Ascending aorta (tissue), 2 donors: ENCODE measurements around the gene HSPB6. TPM values are rescaled to one million over a fixed set of nuclear protein-coding genes. Genes with fewer than 3 reads are reported as not detected.

Source experiments
- DNase-seq, 2 donors: peaks; one replicate each; pipeline ENCODE4 v3.0.0-alpha.2; 2019; ENCODE audit warnings: low spot score in 2 of 2
- H3K27ac ChIP-seq, 2 donors: fragments of 200-600 bp; sonication (generic); one replicate each; pipeline ENCODE4 v1.5.1; 2016 to 2017; ENCODE audit warnings: mild to moderate bottlenecking in 1 of 2
- H3K27me3 ChIP-seq: fragments of 200-600 bp; sonication (generic); one replicate; pipeline ENCODE4 v1.5.1; 2017
- H3K36me3 ChIP-seq, 2 donors: fragments of 200-600 bp; sonication (generic); one replicate each; pipeline ENCODE4 v1.5.1; 2016
- H3K4me1 ChIP-seq, 2 donors: fragments of 200-600 bp; sonication (generic); one replicate each; pipeline ENCODE4 v1.5.1; 2016 to 2017; ENCODE audit warnings: mild to moderate bottlenecking in 1 of 2
- H3K4me3 ChIP-seq, 2 donors: fragments of 200-600 bp; sonication (generic); one replicate each; pipeline ENCODE4 v1.5.1; 2016 to 2017; ENCODE audit warnings: mild to moderate bottlenecking in 1 of 2
- H3K9me3 ChIP-seq, 2 donors: fragments of 200-600 bp; sonication (generic); one replicate each; pipeline ENCODE4 v1.5.1; 2016
- intact Hi-C: fragments of 100-400 bp; cut with DNase I; formaldehyde crosslinking; loops from one replicate; pipeline ENCODE4 v1.15.1; 2023
- total RNA-seq: library from RNA; depleted of rRNA; stranded (reverse); fragments of >200 nt; gene quantifications from one replicate; pipeline ENCODE4 v1.1.0, GENCODE V29; 2016
- TF ChIP-seq, protein P1 (sequence below), 3 experiments: fragments of 200-600 bp in 2 of 3; fragments of 450-650 bp in 1 of 3; sonication (generic) in 2 of 3; IDR thresholded peaks; one replicate each; pipeline ENCODE4 v1.5.1; 2016 to 2019; ENCODE audit warnings: antibody characterized with exemption in 3 of 3, mild to moderate bottlenecking in 1 of 3, moderate library complexity in 1 of 3

The HSPB6 gene
- total RNA-seq, 1 donor from 2014 or later: 265 TPM

DNA sequence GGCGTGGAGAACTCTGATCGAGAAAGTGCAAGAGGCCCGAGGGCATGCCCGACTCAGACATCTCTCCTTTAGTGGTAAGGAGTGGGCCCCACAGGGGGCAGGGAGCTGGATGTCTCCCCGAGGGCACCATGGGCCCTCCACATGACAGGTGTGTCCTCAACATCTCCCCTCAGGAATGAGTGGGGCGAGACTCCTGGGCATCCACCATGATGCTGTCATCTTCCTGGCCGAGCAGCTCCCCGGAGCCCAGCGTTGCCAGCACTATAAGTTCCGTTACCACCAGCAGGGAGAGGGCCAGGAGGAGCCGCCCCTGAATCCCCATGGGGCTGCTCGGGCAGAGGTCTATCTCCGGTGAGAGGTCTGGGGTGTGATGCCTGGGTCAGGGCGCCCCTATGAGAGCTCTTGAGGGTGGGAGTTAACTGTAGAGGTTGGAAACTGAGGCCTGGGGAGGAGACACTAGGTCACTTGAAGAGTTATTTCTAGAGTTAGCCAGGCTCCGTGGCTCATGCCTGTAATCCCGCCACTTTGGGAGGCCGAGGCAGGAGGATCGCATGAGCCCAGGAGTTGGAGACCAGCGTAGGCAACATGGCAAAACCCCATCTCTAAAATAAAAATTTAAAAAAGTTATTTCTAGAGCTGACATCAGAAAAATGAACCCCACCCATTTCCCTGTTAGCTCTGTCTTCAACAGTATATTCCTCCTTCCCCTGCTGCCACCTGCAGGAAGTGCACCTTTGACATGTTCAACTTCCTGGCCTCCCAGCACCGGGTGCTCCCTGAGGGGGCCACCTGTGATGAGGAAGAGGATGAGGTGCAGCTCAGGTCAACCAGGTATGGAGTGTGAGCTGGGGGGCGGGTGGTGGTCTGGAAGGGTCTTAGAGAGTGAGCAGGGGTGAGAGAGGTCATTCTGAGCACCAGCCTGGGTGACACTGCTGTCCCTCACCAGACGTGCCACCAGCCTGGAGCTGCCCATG, 19.6 kb downstream of the HSPB6 start:
- intact Hi-C loops: no loop called here
- TF ChIP-seq, protein P1, sequence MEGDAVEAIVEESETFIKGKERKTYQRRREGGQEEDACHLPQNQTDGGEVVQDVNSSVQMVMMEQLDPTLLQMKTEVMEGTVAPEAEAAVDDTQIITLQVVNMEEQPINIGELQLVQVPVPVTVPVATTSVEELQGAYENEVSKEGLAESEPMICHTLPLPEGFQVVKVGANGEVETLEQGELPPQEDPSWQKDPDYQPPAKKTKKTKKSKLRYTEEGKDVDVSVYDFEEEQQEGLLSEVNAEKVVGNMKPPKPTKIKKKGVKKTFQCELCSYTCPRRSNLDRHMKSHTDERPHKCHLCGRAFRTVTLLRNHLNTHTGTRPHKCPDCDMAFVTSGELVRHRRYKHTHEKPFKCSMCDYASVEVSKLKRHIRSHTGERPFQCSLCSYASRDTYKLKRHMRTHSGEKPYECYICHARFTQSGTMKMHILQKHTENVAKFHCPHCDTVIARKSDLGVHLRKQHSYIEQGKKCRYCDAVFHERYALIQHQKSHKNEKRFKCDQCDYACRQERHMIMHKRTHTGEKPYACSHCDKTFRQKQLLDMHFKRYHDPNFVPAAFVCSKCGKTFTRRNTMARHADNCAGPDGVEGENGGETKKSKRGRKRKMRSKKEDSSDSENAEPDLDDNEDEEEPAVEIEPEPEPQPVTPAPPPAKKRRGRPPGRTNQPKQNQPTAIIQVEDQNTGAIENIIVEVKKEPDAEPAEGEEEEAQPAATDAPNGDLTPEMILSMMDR (IDR thresholded peaks at IDR 0.05): no peak
- H3K4me3 ChIP-seq: no peak overlapping the region
- peaks cover 40 to 60% of the 10 kb centered on the region in 2 donors for H3K36me3 ChIP-seq
- H3K9me3 ChIP-seq: no peaks in the 10 kb centered on the region
- no peak overlapping the region for H3K27ac ChIP-seq
- no peak for DNase-seq
- H3K4me1 ChIP-seq: peaks cover 5 to 12% of the 10 kb centered on the region in 2 donors
- H3K27me3 ChIP-seq: no peaks in the 10 kb centered on the region

DNA sequence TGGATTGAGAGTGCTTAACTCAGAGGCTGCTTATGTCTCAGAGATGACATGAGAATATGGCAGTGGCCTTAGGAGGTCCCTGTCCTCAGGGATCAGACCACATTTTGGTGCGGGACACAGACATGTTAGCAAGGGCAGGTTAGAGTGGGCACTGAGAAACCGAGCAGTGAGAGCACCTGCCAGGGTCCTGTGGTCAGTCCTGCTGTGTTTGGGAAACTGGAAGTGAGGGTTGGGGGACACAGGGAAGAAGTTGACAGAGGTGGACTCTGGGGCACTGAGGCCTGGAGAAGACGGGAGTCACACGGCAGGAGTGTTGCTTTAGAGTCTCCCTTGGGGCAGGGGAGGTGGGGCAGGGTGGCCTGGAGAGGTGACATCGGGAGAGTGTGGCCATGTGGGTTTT, 21.9 kb downstream of the HSPB6 start:
- intact Hi-C loops: no loop called here

GRCh38 chr19:35734273-35734672, 22.6 kb downstream of the HSPB6 start:
- Histone ChIP-seq H3K4me3 (no peak overlapping the region), H3K27ac (no peak overlapping the region), H3K27me3 (no peaks in the 10 kb centered on the region), H3K36me3 (peaks cover 70 to 89% of the 10 kb centered on the region in 2 donors), H3K4me1 (no peaks in the 10 kb centered on the region), H3K9me3 (no peaks in the 10 kb centered on the region)
- TF ChIP-seq, protein P1 (IDR thresholded peaks at IDR 0.05): no peak
- no peak for DNase-seq
- intact Hi-C loops: no loop called here

More for the DNA sequence above, 21.9 kb downstream of the HSPB6 start:
- TF ChIP-seq, protein P1 (IDR thresholded peaks at IDR 0.05): no peak
- H3K27me3 ChIP-seq: no peaks in the 10 kb centered on the region
- no peaks in the 10 kb centered on the region for H3K9me3 ChIP-seq
- no peak overlapping the region for H3K27ac ChIP-seq
- DNase-seq: no peak
- no peak overlapping the region for H3K4me3 ChIP-seq
- H3K36me3 ChIP-seq: peaks cover 64 to 83% of the 10 kb centered on the region in 2 donors
- peaks cover 3 to 4% of the 10 kb centered on the region in 2 donors for H3K4me1 ChIP-seq

- Histone ChIP-seq H3K27ac (no peak overlapping the region), H3K9me3 (no peaks in the 10 kb centered on the region), H3K27me3 (no peaks in the 10 kb centered on the region), H3K4me3 (no peak overlapping the region), H3K4me1 (no peaks in the 10 kb centered on the region), H3K36me3 (peaks cover 78 to 94% of the 10 kb centered on the region in 2 donors)
- TF ChIP-seq, protein P1 (IDR thresholded peaks at IDR 0.05): no peak
- intact Hi-C loops: no loop called here
- no peak for DNase-seq
Measured at GRCh38 chr19:35733180-35734125, 23.4 kb downstream of the HSPB6 start.

DNA sequence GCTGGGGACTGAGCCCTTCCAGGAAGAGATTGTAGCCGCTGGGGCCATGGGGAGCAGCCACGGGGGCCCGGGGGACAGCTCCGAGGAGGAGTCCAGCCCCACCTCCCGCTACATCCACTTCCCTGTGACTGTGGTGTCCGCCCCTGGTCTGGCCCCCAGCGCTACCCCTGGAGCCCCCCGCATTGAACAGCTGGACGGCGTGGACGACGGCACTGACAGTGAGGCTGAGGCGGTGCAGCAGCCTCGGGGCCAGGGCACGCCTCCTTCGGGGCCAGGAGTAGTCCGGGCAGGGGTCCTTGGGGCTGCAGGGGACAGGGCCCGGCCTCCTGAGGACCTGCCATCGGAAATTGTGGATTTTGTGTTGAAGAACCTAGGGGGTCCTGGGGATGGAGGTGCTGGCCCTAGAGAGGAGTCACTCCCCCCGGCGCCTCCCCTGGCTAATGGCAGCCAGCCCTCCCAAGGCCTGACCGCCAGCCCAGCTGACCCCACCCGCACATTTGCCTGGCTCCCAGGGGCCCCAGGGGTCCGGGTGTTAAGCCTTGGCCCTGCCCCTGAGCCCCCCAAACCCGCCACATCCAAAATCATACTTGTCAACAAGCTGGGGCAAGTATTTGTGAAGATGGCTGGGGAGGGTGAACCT, 24.2 kb downstream of the HSPB6 start:
- H3K36me3 ChIP-seq: peaks cover 84 to 94% of the 10 kb centered on the region in 2 donors
- H3K4me1 ChIP-seq: no peaks in the 10 kb centered on the region
- DNase-seq: no peak
- H3K27me3 ChIP-seq: no peaks in the 10 kb centered on the region
- TF ChIP-seq, protein P1 (IDR thresholded peaks at IDR 0.05): no peak
- no peak overlapping the region for H3K27ac ChIP-seq
- intact Hi-C loops: no loop called here
- H3K4me3 ChIP-seq: no peak overlapping the region
- no peaks in the 10 kb centered on the region for H3K9me3 ChIP-seq
